Hepatic stellate cell (primary cell): ENCODE measurements around the gene ANKZF1.

ENCODE experiments used
- DNase-seq: peaks from one replicate; pipeline ENCODE4 v3.0.0; 2011; ENCODE audit warnings: low spot score

The ANKZF1 gene

DNA sequence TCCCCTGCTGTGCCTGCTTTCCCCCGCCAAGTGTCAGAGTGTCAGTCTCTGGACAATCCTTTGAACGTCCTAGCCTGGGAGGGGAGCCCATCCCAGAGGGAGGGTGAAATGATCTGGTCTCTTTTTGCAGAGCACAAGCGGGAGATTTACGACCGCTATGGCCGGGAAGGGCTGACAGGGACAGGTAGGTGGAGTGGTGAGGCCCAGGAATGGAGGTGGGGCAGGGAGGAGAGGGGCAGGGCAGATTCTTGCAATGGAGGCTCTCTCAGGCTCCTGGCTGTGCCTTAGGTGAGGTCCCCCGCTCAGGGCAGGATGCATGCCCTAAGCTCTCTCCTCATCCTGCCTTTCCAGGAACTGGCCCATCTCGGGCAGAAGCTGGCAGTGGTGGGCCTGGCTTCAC lies 52.0 kb downstream of the ANKZF1 start:
- DNase-seq, result no peak

DNA sequence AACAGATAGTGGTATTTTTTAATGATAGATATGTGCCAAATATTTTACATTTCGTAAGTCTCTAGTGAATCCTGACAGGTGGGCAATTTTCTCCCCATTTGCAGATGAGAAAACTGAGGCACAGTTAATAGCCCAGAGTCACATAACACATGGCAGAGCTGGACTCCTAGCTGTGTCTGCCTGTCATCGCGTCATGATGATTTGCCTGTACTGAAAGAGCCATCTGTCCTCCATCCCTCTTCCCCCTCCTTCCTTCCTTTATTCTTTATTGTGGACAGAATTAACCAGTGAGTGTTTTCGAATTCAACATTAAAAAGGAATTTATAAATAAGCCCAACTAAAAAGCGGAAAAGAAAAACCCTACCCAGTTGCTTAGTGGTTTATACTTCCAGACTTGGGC lies 52.8 kb downstream of the ANKZF1 start:
- DNase-seq, result no peak

- no peak for DNase-seq
Measured at GRCh38 chr2:219282943-219283581, 53.5 kb downstream of the ANKZF1 start.

- DNase-seq, result no peak
Measured at GRCh38 chr2:219284501-219285372, 55.1 kb downstream of the ANKZF1 start.

DNA sequence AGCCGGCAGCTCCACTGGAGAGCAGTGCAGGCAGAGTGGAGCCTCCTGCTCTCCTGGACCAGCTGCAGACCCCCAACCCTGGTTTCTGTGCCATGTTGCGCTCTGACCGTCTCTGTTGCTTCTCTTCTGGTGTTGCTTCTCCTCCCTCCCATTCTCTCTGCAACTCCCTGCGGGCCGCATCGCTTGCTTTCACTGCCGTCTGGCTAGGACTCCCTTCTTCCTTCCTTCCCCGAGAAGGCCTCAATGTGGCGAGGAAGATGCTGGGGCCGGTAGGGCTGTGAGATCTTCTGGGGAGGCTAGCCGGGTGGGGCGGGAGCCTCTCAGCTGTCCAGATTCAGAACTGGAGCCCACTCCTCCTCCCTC lies 55.7 kb downstream of the ANKZF1 start:
- no peak for DNase-seq

DNA sequence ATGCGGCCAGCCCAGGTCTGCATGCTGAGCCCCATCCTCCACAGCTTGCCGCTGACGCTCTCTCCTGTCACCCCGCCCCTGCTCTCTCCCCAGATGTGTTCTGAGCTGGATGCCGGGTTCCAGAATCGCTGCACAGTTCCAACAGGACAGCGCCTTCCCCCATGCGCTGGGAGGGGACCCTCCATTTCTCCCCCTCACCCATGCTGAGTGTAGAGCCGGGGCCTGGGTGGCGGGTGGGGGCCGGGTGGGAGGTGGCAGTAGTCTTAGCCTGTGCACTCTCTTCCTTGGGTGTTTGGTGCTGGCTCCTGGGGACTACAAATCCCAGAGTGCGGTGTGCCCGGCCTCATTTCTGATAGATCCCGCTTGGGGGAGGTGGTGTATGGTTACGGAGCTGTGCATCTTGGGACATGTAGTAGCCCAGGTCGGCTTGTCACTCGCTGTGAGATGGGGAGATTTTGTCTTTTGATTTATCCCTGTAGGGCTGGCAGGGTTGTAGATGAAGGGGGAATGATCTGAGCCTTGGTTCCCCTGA lies 56.4 kb downstream of the ANKZF1 start:
- DNase-seq, result no peak
